C4-2B (cell line): ENCODE measurements around the gene NECAB2.

ENCODE experiments used
- H3K27ac ChIP-seq: fragments of 450-650 bp; 2 replicates; pipeline ENCODE4 v1.5.1; 2017
- CTCF ChIP-seq: fragments of 450-650 bp; conservative IDR thresholded peaks from 2 replicates; pipeline ENCODE4 v1.5.1; 2017; ENCODE audit warnings: mild to moderate bottlenecking
- ZFX ChIP-seq: fragments of 450-650 bp; IDR thresholded peaks from 2 replicates; pipeline ENCODE4 v1.6.1; 2017

NECAB2 gene

GRCh38 chr16:83926726-83927397 lies 41.2 kb upstream of the NECAB2 start:
- TF ChIP-seq CTCF (peak; percentile 99), ZFX (no peak)
- H3K27ac ChIP-seq: peak overlapping the region; percentile 53

GRCh38 chr16:83928341-83929055 lies 39.5 kb upstream of the NECAB2 start:
- H3K27ac ChIP-seq: no peak overlapping the region

GRCh38 chr16:83929811-83930555 lies 38.1 kb upstream of the NECAB2 start:
- no peak overlapping the region for H3K27ac ChIP-seq
- TF ChIP-seq ZFX (no peak), CTCF (no peak)

More at GRCh38 chr16:83928341-83929055, 39.5 kb upstream of the NECAB2 start:
- TF ChIP-seq ZFX: no peak
- TF ChIP-seq CTCF: no peak

GRCh38 chr16:83930730-83931500 lies 37.1 kb upstream of the NECAB2 start:
- no peak overlapping the region for H3K27ac ChIP-seq
- TF ChIP-seq ZFX (no peak), CTCF (no peak)

GRCh38 chr16:83931556-83931955 lies 36.5 kb upstream of the NECAB2 start:
- no peak for TF ChIP-seq ZFX
- TF ChIP-seq CTCF: no peak
- no peak overlapping the region for H3K27ac ChIP-seq

- H3K27ac ChIP-seq: no peak overlapping the region
- no peak for TF ChIP-seq CTCF
- TF ChIP-seq ZFX: no peak
Observed at GRCh38 chr16:83932304-83932703, 35.7 kb upstream of the NECAB2 start.
